ENCODE results near the gene CSKMT.
"Not testable (repeated sequence)": the region's sequence is repeated elsewhere in the genome, so short reads cannot be mapped to it uniquely, and the experiment has no call there.

CSKMT gene

GRCh38 chr11:62689421-62690183 is 24.5 kb downstream of the CSKMT start, which contains the start of gene LRRN4CL:
LRRN4CL (minus strand) TSS chr11:62689530; CDS start chr11:62688508, 1,022 bp downstream.
- no peak for DNase-seq

- not testable (repeated sequence) for DNase-seq
Observed at GRCh38 chr11:62693624-62694023, 28.5 kb downstream of the CSKMT start.

GRCh38 chr11:62694455-62695167 is 29.5 kb downstream of the CSKMT start:
- peak; percentile 30 to 80 (median 71) for DNase-seq

GRCh38 chr11:62702246-62702645 is 37.1 kb downstream of the CSKMT start:
- no peak for DNase-seq

GRCh38 chr11:62703921-62704320 is 38.8 kb downstream of the CSKMT start:
- DNase-seq = not testable (repeated sequence)

- peak; percentile 16 to 87 (median 76) for DNase-seq
Observed at GRCh38 chr11:62705413-62705812, 40.3 kb downstream of the CSKMT start.

GRCh38 chr11:62705880-62706849 is 41.1 kb downstream of the CSKMT start:
- peak; percentile 95 to 99 (median 99) for DNase-seq

- no peak for DNase-seq
Observed at GRCh38 chr11:62706850-62707247, 41.7 kb downstream of the CSKMT start.

GRCh38 chr11:62707277-62707861 is 42.3 kb downstream of the CSKMT start, which contains the start of the genes BSCL2 and GNG3:
BSCL2 (minus strand) TSS chr11:62707424; CDS start chr11:62707195, 229 bp downstream.
GNG3 (plus strand) TSS chr11:62707676; CDS start chr11:62708296, 620 bp downstream.
- peak; percentile 42 to 68 (median 64) for DNase-seq

GRCh38 chr11:62708392-62708791 is 43.3 kb downstream of the CSKMT start:
- no peak for DNase-seq

GRCh38 chr11:62708793-62709192 is 43.7 kb downstream of the CSKMT start:
- DNase-seq = peak in 2 of 3 experiments; percentile 70 to 88

GRCh38 chr11:62709247-62710000 is 44.3 kb downstream of the CSKMT start:
- peak; percentile 98 to 100 (median 99) for DNase-seq

- DNase-seq = no peak
Observed at GRCh38 chr11:62710001-62710345, 44.9 kb downstream of the CSKMT start.

GRCh38 chr11:62712276-62712812 is 47.2 kb downstream of the CSKMT start:
- DNase-seq = no peak

GRCh38 chr11:62712861-62713260 is 47.7 kb downstream of the CSKMT start:
- DNase-seq = no peak

GRCh38 chr11:62713343-62713742 is 48.2 kb downstream of the CSKMT start:
- DNase-seq = no peak

- DNase-seq = no peak
Observed at GRCh38 chr11:62715150-62716130, 50.3 kb downstream of the CSKMT start.

GRCh38 chr11:62716206-62716605 is 51.1 kb downstream of the CSKMT start:
- DNase-seq = no peak

- DNase-seq = no peak
Observed at GRCh38 chr11:62716816-62717215, 51.7 kb downstream of the CSKMT start.

Data from NCI-H1417 (cell line).